Measurements from ENCODE around the gene PCDH19.

Gene PCDH19

GRCh38 chrX:100296183-100296753 is 113.8 kb downstream of the PCDH19 start:
- DNase-seq, result no peak

GRCh38 chrX:100294965-100295364 is 115.1 kb downstream of the PCDH19 start:
- no peak for DNase-seq

GRCh38 chrX:100289066-100289558 is 121.0 kb downstream of the PCDH19 start:
- DNase-seq, result no peak

DNA sequence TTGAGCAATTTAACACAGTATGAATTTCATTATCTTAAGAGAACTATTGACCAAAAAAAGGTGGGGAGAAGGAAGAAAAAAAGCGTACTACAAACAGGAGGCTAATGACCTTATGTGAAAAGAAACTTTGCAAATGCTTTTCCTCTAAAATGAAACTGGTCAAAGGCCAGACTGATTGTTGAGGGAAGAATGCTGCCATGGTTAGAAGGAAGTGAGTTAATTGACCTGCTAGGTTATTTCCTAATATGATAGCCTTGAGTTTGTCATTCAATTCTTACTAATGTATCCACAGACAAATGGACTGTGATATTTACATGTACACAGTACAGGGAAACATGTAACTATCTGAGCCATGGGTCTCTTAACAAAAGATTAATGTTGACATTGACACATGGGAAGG is 132.8 kb downstream of the PCDH19 start:
- DNase-seq, result no peak

GRCh38 chrX:100274916-100275315 is 135.2 kb downstream of the PCDH19 start:
- DNase-seq, result no peak

- no peak for DNase-seq
These were observed 144.9 kb downstream of the PCDH19 start for GRCh38 chrX:100265179-100265578.

- no peak for DNase-seq
These were observed 145.9 kb downstream of the PCDH19 start for GRCh38 chrX:100264200-100264599.

DNA sequence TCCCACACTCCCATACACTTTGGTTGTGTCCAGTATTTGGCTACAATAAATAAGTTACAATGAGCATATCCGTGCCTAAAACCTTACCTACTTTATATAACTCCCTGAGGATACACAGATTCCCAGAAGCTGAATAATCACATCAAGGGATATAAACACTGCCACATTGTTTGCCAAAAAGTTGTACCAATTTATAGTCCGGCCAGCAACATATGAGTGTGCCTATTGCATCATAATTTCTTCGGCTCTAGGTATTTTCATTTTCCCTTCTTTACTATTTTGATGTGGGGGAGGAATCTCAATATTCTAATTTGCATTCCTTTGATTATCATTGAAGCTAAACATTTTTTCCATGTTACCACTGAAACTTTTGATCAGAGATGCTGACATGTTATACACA is 146.4 kb downstream of the PCDH19 start:
- DNase-seq, result no peak

GRCh38 chrX:100248885-100249493 is 161.1 kb downstream of the PCDH19 start:
- DNase-seq, result no peak

- no peak for DNase-seq
These were observed 162.2 kb downstream of the PCDH19 start for GRCh38 chrX:100247826-100248225.

- DNase-seq, result no peak
These were observed 165.4 kb downstream of the PCDH19 start for GRCh38 chrX:100244681-100245080.
